GM21526 (cell line): ENCODE data around the gene SMKR1.
"Not testable (repeated sequence)": the region's sequence is repeated elsewhere in the genome, so short reads cannot be mapped to it uniquely, and the experiment has no call there.

Experiments used
- ATAC-seq: cut with Tn5 transposase; IDR thresholded peaks from one replicate; pipeline ENCODE4 v1.9.1; 2021; ENCODE audit warnings: moderate library complexity; ENCODE audit not compliant: unreplicated experiment, low FRiP score

The SMKR1 gene

GRCh38 chr7:129523924-129524323, 21.6 kb downstream of the SMKR1 start:
- no peak for ATAC-seq

- not testable (repeated sequence) for ATAC-seq
Observed at GRCh38 chr7:129524405-129524804, 22.1 kb downstream of the SMKR1 start.

DNA sequence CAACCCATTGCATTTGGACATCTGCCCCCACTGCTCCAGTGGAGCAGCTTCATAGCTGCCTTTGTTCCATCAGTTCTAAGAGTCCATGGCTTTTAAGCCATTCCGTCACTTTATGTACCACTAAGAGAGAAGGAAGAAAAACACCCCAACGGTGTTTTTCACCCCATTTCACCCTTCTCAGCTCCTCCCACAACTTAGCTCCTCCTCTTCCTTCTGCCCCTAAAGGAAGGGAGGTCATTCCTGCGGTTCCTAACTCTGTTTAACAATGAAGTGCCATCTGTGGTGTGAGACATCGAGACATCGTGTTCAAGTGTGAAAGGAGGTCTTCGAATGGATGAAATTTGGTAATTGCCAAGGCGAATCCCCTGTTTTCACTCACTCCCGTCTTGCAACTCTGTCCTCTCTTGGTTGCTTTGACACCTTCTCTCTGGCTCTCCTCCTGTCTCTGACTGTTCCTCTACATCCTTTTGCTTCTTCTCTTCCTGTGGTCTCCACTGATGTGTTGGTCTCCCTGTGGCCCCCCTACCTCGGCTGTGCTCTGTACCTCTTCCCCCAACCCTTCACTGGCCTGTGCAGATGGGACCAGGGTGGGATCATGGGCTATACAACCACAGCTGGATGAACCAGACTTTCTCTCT, 23.0 kb downstream of the SMKR1 start:
- ATAC-seq: no peak

DNA sequence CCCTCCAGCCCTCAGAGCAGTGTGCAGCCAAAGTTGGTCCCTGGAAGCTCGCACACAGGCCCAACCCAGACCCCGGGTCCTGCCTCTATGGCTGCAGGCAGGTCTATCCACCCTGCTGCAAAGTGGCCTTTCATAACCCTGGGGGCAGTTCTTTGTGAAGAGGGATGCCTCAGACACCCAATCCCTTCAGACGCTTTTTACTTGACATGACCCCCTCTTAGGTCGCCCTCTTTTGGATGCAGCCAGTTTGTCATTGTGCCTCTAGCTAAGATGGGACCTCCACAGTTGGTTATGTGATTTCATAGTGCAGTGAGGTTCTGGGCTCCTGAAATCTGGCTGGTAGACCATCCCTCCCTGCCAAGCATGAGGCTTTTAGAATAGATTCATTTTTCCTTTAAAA, 27.3 kb downstream of the SMKR1 start:
- ATAC-seq: no peak

GRCh38 chr7:129530795-129531391, 28.6 kb downstream of the SMKR1 start:
- no peak for ATAC-seq

DNA sequence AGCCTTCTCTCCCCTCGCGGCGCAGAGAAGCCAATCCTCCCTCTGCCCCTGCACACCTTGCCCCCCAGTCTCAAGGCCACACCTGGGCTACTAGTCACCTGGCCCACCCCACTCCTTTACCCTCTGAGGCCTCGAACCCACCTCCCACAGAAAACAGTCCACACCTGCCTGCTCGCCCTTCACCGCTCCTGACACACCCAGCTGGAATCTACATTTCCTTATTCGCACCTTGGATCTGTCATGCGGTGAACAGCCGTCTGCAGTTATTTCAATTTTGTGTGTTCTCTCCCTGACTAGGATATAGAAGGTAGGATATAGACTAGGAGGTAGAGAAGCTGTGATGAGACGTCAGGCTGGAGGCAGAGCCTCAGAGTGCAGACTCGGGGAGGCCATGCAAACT, 29.4 kb downstream of the SMKR1 start:
- no peak for ATAC-seq

DNA sequence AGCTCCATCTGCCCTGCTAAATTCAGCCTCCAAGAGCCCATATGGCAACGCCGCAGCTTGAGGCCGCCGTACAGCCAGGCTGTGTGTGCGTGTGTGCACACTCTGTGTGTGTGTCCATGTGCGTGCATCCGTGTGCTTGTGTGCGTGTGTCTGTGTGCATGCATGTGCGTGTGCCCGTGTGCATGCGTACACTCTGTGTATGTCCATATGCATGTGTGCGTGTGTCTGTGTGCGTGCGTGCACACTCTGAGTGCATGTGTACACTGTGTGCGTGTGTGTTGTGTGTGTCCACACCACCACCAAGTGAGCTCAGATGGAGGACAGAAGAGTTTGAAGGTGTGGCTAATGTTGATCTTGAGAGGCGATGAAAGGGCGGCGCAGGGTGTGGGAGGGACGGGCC, 30.0 kb downstream of the SMKR1 start:
- ATAC-seq: no peak

DNA sequence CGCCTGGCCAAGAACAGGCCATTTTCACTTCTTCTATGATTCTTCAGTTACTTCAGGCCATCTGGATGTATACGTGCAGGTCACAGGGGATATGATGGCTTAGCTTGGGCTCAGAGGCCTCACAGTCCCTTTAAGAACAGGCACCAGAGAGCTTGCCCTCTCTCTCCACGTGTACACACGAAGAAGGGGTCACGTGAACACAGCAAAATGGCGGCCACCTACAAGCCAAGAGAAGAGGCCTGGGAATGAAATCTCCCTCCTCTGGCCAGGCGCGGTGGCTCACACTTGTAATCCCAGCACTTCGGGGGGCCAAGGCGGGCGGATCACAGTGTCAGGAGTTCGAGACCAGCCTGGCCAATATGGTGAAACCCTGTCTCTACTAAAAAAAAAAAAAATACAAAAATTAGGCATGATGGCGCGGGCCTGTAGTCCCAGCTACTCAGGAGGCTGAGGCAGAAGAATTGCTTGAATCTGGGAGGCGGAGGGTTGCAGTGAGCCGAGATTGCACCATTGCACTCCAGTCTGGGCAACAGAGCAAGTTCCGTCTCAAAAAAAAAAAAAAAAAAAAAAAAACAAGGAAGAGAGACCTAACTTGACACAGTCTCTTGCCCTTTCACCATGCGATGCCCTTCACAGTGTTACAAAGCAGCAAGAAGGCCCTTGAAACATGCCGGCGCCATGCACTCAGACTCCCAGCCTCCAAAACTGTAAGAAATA, 32.4 kb downstream of the SMKR1 start:
- ATAC-seq: not testable (repeated sequence)

GRCh38 chr7:129535896-129536295, 33.6 kb downstream of the SMKR1 start:
- ATAC-seq: no peak

- ATAC-seq: no peak
Observed at GRCh38 chr7:129536323-129536722, 34.0 kb downstream of the SMKR1 start.

GRCh38 chr7:129538790-129539189, 36.5 kb downstream of the SMKR1 start:
- ATAC-seq: no peak

DNA sequence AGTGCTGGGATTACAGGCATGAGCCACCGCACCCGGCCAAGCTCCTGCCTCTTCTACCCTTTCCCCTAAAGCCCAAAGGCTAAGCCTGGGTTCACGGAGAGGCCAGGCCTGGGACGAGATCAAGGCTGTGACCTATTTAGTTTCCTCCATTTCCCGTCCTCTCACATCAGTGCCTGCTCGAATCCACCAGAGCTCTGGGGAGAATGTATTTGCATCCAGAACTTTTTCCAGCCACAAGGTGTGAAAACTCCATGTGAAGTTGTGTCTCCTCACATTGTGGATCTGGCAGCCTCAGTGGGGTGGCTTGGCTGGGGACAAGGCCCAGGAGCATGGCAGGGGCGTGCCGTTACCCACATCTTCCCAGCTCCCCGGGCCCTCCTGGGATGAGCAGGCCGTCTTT, 38.0 kb downstream of the SMKR1 start:
- no peak for ATAC-seq

- ATAC-seq: no peak
Observed at GRCh38 chr7:129544700-129545099, 42.4 kb downstream of the SMKR1 start.

GRCh38 chr7:129550693-129551360, 48.5 kb downstream of the SMKR1 start:
- ATAC-seq: no peak

DNA sequence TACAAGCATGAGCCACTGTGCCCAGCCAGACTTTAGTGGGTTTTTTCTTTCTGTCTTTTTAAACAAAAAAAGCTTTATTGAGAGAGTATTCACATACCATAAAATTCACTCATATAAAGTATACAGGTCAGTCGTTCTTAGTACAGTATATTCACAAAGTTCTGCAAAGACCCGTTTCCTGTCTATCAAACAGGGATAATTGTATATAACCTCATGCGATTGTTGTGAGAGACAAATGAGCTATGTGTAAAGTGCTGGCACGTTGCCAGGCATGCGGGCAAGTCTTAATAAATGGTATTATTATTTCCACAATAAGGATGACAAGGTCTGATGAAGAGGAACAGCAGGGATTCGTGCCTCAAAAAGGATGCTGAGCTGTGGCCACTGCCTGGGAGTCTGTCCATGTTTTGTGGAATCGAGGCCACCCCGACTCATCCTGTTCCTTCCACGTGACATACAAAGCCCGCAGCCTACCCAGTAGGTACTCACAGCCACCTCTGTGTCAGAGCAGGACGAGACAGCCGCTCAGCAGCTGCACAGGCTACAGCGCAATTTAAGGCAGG, 51.6 kb downstream of the SMKR1 start:
- ATAC-seq: no peak

GRCh38 chr7:129556607-129557133, 54.3 kb downstream of the SMKR1 start:
- no peak for ATAC-seq

DNA sequence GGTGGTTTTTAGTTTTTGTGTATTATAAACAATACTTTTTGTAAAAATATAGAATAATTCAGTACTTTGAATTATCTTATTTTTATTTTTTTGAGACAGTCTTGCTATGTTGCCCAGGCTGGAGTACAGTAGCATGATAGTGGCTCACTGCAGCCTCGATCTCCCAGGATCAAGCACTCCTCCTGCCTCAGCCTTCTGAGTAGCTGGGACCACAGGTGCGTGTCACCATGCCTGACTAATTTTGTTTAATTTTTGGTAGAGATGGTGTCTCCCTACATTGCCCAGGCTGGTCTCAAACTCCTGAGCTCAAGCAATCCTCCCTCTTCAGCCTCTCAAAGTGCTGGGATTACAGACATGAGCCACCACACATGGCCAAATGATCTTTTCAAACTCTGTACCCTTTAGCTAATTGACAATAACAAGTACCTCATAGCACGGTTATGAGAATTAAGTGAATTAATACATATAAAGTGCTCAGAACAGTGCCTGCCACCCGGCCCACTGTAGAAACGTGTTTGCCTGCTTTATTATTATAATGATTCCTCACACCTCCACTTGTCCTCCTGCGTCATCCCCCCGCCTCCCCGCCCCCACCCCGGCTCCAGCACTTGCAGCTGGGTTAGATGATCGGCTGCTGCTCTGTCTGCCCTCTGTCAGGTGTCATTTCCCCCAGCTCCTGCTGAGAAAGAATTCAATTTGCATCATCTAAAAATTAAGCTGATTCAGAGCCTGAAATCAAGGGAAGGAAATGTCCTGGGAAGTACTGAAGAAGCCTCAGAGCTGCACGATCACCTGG, 55.6 kb downstream of the SMKR1 start:
- no peak for ATAC-seq

DNA sequence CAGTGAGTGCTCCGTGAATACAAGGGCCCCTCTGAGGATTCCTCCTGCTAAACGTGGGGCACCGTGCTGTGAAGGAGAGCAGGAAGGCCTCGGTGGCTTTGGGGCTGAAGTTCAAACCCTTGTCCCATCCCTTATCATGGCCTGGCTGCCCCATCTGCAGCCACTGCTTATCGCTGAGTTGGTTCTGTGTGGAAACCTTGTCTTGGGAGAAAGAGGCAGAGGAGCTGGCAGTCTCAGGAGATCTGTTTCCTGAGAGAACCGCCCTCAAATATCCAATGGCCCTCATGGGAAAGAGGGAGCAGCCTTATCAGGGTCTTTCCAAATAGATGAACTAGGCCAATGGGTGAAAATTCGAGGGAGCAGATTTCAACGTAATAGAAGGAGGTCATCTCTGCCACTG, 57.2 kb downstream of the SMKR1 start:
- no peak for ATAC-seq

DNA sequence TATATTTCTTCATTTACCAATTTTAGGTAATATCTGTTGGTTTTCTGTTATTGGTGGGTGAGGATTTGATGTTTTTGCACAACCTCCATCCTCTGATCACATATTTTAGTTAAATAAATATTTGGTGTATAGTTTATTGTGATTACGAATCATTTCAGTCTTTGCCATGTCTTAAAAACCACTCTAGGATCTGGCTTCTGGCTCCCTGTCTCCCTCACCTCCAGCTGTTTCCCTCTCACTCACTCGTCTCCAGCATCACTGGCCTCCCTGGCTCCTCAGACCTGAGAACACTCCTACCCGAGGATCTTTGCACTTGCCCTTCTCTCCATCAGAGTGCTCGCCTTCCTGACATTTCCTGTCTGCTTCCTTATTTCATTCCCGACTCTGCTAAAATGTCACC, 58.5 kb downstream of the SMKR1 start:
- ATAC-seq: no peak
